ENCODE measurements around the gene CCDC177. TPM values are rescaled to one million over a fixed set of nuclear protein-coding genes. Genes with fewer than 3 reads are reported as not detected.
A peak's percentile ranks its signal among the peaks of the same experiment; 100 is the strongest.

Gene CCDC177
- total RNA-seq, 3 donors from 2014 or later: 0.29 to 0.33 TPM; not detected in 1

GRCh38 chr14:69610874-69611171, 36.2 kb upstream of the CCDC177 start:
- DNase-seq (ENCODE audit: low spot score in 2 of 2): no peak
- intact Hi-C loops (cut with DNase I; ENCODE audit: low total_unique reads): loop anchor here (10.0 kb wide), 1 partner anchor 64 kb away; no protein-coding TSS in a partner anchor
- no peaks in the 10 kb centered on the region for H3K36me3 ChIP-seq
- TF ChIP-seq CTCF (IDR thresholded peaks at IDR 0.05) (no peak), POLR2AphosphoS5 (IDR thresholded peaks at IDR 0.05) (no peak), POLR2A (IDR thresholded peaks at IDR 0.05) (no peak)
- no peaks in the 10 kb centered on the region for H3K9me3 ChIP-seq
- no peaks in the 10 kb centered on the region for H3K27me3 ChIP-seq
- H3K4me1 ChIP-seq: peaks cover 0 to 21% of the 10 kb centered on the region in 2 donors
- H3K4me3 ChIP-seq: peak overlapping the region; percentile 40 to 98 (median 89)
- peak overlapping the region; percentile 97 to 99 for H3K27ac ChIP-seq

GRCh38 chr14:69610020-69610873, 35.6 kb upstream of the CCDC177 start:
- TF ChIP-seq POLR2AphosphoS5 (IDR thresholded peaks at IDR 0.05) (no peak), POLR2A (IDR thresholded peaks at IDR 0.05) (no peak), CTCF (IDR thresholded peaks at IDR 0.05) (no peak)
- DNase-seq (ENCODE audit: low spot score in 2 of 2): no peak
- H3K4me1 ChIP-seq: peaks cover 0 to 21% of the 10 kb centered on the region in 2 donors
- H3K36me3 ChIP-seq: no peaks in the 10 kb centered on the region
- peak overlapping the region; percentile 40 to 98 (median 89) for H3K4me3 ChIP-seq
- no peaks in the 10 kb centered on the region for H3K9me3 ChIP-seq
- no peaks in the 10 kb centered on the region for H3K27me3 ChIP-seq
- peak overlapping the region; percentile 97 to 99 for H3K27ac ChIP-seq
- intact Hi-C loops (cut with DNase I; ENCODE audit: low total_unique reads): loop anchor here (10.0 kb wide), 1 partner anchor 65 kb away; no protein-coding TSS in a partner anchor

GRCh38 chr14:69606258-69607184, 31.9 kb upstream of the CCDC177 start:
- DNase-seq (ENCODE audit: low spot score in 2 of 2): no peak
- Histone ChIP-seq H3K4me1 (no peaks in the 10 kb centered on the region), H3K4me3 (no peak overlapping the region), H3K27me3 (no peaks in the 10 kb centered on the region), H3K9me3 (no peaks in the 10 kb centered on the region), H3K27ac (no peak overlapping the region), H3K36me3 (no peaks in the 10 kb centered on the region)
- no peak for TF ChIP-seq CTCF (IDR thresholded peaks at IDR 0.05)
- no peak for TF ChIP-seq POLR2A (IDR thresholded peaks at IDR 0.05)
- TF ChIP-seq POLR2AphosphoS5 (IDR thresholded peaks at IDR 0.05): no peak
- intact Hi-C loops (cut with DNase I; ENCODE audit: low total_unique reads): loop anchor here (5.0 kb wide), 1 partner anchor 121 kb away; no protein-coding TSS in a partner anchor

GRCh38 chr14:69605738-69606137, 31.1 kb upstream of the CCDC177 start:
- Histone ChIP-seq H3K27me3 (no peaks in the 10 kb centered on the region), H3K4me1 (no peaks in the 10 kb centered on the region), H3K4me3 (no peak overlapping the region), H3K27ac (no peak overlapping the region), H3K36me3 (no peaks in the 10 kb centered on the region), H3K9me3 (no peaks in the 10 kb centered on the region)
- TF ChIP-seq POLR2A (IDR thresholded peaks at IDR 0.05): no peak
- no peak for TF ChIP-seq CTCF (IDR thresholded peaks at IDR 0.05)
- no peak for TF ChIP-seq POLR2AphosphoS5 (IDR thresholded peaks at IDR 0.05)
- intact Hi-C loops (cut with DNase I; ENCODE audit: low total_unique reads): loop anchor here (5.0 kb wide), 1 partner anchor 122 kb away; no protein-coding TSS in a partner anchor
- DNase-seq (ENCODE audit: low spot score in 2 of 2): no peak

Measured in breast epithelium (tissue), 4 donors.